ENCODE data around the gene SLC15A5. TPM values are rescaled to one million over a fixed set of nuclear protein-coding genes. Genes with fewer than 3 reads are reported as not detected.

SLC15A5 gene
- total and polyA plus RNA-seq, 4 donors = 0.06 to 0.11 (median 0.09) TPM

DNA sequence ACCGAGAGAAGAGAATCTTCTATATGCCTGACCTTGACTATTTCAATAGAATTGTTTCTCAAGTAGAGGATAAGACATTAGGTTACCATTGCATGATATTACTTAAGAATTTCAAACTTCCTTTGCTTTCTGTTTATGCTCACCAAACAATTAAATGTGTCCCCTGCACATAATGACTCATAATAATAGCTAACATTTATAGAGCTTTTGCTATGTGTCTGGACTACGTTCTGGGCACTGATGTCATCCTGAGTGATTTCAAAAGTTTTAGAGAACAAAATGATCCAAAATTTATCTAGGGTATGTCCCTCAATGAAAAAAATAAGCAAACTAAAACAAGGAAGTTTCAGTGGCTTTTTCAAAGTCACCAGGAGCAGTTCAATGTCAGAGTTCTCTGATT, 38.8 kb downstream of the SLC15A5 start:
- no peaks in the 10 kb centered on the region for H3K4me1 ChIP-seq (ENCODE audit: control insufficient read depth, insufficient read depth, low read length)
- H3K36me3 ChIP-seq (ENCODE audit: control insufficient read depth, insufficient read depth, low read length) = no peaks in the 10 kb centered on the region
- no peak overlapping the region for H3K4me3 ChIP-seq (ENCODE audit: low read depth, low read length)
- H3K27me3 ChIP-seq (ENCODE audit: control insufficient read depth, insufficient read depth, low read length) = no peaks in the 10 kb centered on the region
- no peaks in the 10 kb centered on the region for H3K9me3 ChIP-seq (ENCODE audit: control insufficient read depth, insufficient read depth, low read length)
- H3K27ac ChIP-seq (ENCODE audit: low read depth, low read length) = no peak overlapping the region
- WGBS (ENCODE audit: insufficient coverage) = no CpG with 5 or more reads among the region's 2 CpGs
- no peak for DNase-seq (ENCODE audit: low read depth in 4 of 6, low spot score in 6 of 6)

DNA sequence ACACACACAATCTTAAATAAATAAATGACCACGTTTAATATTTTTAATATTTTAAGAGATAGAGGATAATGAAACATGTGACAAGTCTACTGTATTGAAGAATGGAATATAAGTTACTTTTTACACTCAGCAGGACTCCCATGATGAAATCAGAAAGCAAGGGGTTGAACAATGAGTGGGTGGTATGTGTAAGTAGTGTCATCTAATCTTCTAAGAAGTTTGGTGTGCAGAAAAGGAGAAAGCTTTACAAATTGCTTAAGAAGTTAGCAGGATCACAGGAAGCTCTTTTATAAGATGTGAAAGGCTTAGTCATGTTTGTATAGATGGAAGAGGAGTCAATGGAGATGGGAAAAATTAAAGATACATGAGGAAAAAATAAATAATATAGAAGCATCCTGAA, 47.8 kb downstream of the SLC15A5 start:
- no peaks in the 10 kb centered on the region for H3K4me1 ChIP-seq (ENCODE audit: control insufficient read depth, insufficient read depth, low read length)
- no CpG with 5 or more reads among the region's 1 CpG for WGBS (ENCODE audit: insufficient coverage)

DNA sequence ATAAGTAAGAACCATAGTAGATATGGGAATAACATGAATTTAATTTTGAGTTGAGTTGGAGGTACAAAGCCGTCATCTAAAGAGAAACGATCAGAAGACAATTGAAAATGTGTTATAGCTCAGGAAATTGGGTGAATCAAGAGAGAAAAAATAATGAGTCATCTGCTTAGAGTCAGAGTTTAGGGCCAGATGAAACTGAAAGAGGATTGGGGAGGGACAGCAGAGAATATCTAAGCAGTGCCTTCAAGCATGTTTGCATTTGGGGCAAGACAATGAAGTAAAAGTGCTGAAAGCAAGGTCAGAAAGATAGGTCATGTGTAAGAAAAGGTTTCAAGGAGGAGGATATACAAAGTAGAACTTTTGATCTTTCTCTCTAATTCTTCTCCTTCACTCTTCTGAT, 49.4 kb downstream of the SLC15A5 start:
- no peaks in the 10 kb centered on the region for H3K4me1 ChIP-seq (ENCODE audit: control insufficient read depth, insufficient read depth, low read length)
- H3K36me3 ChIP-seq (ENCODE audit: control insufficient read depth, insufficient read depth, low read length) = no peaks in the 10 kb centered on the region
- no peak overlapping the region for H3K27ac ChIP-seq (ENCODE audit: low read depth, low read length)
- no peak overlapping the region for H3K4me3 ChIP-seq (ENCODE audit: low read depth, low read length)
- WGBS (ENCODE audit: insufficient coverage) = 94% methylated on average over 2 of the region's 2 CpGs
- no peaks in the 10 kb centered on the region for H3K9me3 ChIP-seq (ENCODE audit: control insufficient read depth, insufficient read depth, low read length)
- no peaks in the 10 kb centered on the region for H3K27me3 ChIP-seq (ENCODE audit: control insufficient read depth, insufficient read depth, low read length)
- no peak for DNase-seq (ENCODE audit: low read depth in 4 of 6, low spot score in 6 of 6)

More for the DNA sequence above, 47.8 kb downstream of the SLC15A5 start:
- Histone ChIP-seq H3K9me3 (ENCODE audit: control insufficient read depth, insufficient read depth, low read length) (no peaks in the 10 kb centered on the region), H3K36me3 (ENCODE audit: control insufficient read depth, insufficient read depth, low read length) (no peaks in the 10 kb centered on the region), H3K27me3 (ENCODE audit: control insufficient read depth, insufficient read depth, low read length) (no peaks in the 10 kb centered on the region), H3K27ac (ENCODE audit: low read depth, low read length) (no peak overlapping the region), H3K4me3 (ENCODE audit: low read depth, low read length) (no peak overlapping the region)
- DNase-seq (ENCODE audit: low read depth in 4 of 6, low spot score in 6 of 6) = no peak

DNA sequence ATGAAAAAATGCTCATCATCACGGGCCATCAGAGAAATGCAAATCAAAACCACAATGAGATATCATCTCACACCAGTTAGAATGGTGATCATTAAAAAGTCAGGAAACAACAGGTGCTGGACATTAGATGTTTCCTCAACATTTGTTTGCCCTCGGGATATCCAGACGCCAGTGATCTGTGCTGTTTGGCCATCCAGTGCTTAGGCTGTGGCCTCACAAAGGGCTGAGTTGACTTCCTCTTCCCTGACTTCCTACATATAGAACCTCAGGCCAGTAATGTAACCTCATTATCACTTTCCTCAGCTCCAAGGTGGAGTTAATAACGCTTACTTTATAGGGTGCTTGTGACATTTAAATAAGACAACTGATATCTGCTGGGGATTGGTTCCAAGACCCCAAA, 51.8 kb downstream of the SLC15A5 start:
- no peak for DNase-seq (ENCODE audit: low read depth in 4 of 6, low spot score in 6 of 6)
- H3K4me3 ChIP-seq (ENCODE audit: low read depth, low read length) = no peak overlapping the region
- H3K27me3 ChIP-seq (ENCODE audit: control insufficient read depth, insufficient read depth, low read length) = no peaks in the 10 kb centered on the region
- H3K4me1 ChIP-seq (ENCODE audit: control insufficient read depth, insufficient read depth, low read length) = no peaks in the 10 kb centered on the region
- 81% methylated on average over 2 of the region's 4 CpGs for WGBS (ENCODE audit: insufficient coverage)
- no peaks in the 10 kb centered on the region for H3K36me3 ChIP-seq (ENCODE audit: control insufficient read depth, insufficient read depth, low read length)
- no peaks in the 10 kb centered on the region for H3K9me3 ChIP-seq (ENCODE audit: control insufficient read depth, insufficient read depth, low read length)
- no peak overlapping the region for H3K27ac ChIP-seq (ENCODE audit: low read depth, low read length)

DNA sequence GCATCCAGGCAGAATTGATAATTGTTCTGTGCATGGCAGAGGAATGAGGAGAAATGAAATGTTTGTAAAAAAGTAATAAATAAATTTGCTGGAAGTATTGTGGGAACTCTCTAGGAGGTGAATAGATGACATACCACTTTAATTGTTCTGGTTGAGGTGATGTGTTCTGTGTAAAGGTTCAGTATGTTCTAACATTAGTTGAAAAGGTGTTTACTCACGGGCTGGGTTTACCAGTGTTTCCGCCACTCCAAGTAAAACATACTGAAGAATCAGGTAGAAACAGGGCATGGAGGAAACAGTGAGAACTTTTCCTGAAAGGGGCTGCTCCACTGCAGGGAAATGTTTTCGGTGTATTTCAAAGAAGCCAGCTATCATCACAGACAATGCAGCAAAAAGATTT, 53.3 kb downstream of the SLC15A5 start:
- no peaks in the 10 kb centered on the region for H3K9me3 ChIP-seq (ENCODE audit: control insufficient read depth, insufficient read depth, low read length)
- 93% methylated on average over 2 of the region's 3 CpGs for WGBS (ENCODE audit: insufficient coverage)

DNA sequence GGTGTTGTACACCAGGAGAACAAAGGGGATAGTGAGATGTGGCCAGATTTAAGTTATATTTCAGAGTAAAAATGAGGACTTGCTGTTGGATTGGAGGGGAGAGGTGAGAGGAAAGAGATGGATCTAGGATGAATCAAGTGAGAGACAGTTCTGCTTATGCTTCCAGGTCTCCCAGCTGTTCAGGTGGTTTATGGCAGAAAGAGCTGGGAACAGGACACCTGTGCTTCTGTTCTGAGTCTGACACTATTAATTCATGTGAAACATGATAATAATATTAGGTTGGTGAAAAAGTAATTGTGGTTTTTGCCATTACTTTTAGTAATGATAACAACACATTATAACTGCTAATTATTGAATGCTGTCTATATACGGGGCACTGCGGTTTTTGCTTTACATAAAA, 55.7 kb downstream of the SLC15A5 start:
- Histone ChIP-seq H3K4me1 (ENCODE audit: control insufficient read depth, insufficient read depth, low read length) (no peaks in the 10 kb centered on the region), H3K27me3 (ENCODE audit: control insufficient read depth, insufficient read depth, low read length) (no peaks in the 10 kb centered on the region), H3K27ac (ENCODE audit: low read depth, low read length) (no peak overlapping the region), H3K9me3 (ENCODE audit: control insufficient read depth, insufficient read depth, low read length) (no peaks in the 10 kb centered on the region), H3K4me3 (ENCODE audit: low read depth, low read length) (no peak overlapping the region), H3K36me3 (ENCODE audit: control insufficient read depth, insufficient read depth, low read length) (no peaks in the 10 kb centered on the region)
- whole genome bisulfite sequencing (ENCODE audit: insufficient coverage) = no CpG with 5 or more reads among the region's 2 CpGs
- no peak for DNase-seq (ENCODE audit: low read depth in 4 of 6, low spot score in 6 of 6)

More for the DNA sequence above, 53.3 kb downstream of the SLC15A5 start:
- no peaks in the 10 kb centered on the region for H3K36me3 ChIP-seq (ENCODE audit: control insufficient read depth, insufficient read depth, low read length)
- H3K27me3 ChIP-seq (ENCODE audit: control insufficient read depth, insufficient read depth, low read length) = no peaks in the 10 kb centered on the region
- H3K4me1 ChIP-seq (ENCODE audit: control insufficient read depth, insufficient read depth, low read length) = no peaks in the 10 kb centered on the region
- no peak overlapping the region for H3K27ac ChIP-seq (ENCODE audit: low read depth, low read length)
- H3K4me3 ChIP-seq (ENCODE audit: low read depth, low read length) = no peak overlapping the region
- DNase-seq (ENCODE audit: low read depth in 4 of 6, low spot score in 6 of 6) = no peak

DNA sequence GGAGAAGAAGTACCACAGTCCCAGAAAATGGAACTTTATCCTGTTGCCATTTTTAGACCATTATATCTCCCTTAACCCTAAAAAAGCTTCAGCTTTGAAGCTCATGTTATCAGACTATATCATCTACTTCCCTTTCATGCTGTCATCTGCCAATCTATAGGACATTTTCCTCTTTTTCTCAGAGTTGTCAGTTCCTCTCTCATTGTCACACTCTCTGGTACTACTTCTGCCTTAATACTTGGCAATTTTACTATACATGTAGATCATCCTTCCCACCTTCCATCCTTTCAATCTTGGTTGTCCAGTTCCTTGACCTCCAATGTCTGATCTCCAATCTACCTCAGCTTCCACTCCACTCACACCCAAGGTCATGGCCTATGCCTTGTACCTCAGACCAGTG, 57.4 kb downstream of the SLC15A5 start:
- no peak for DNase-seq (ENCODE audit: low read depth in 4 of 6, low spot score in 6 of 6)
- Histone ChIP-seq H3K27ac (ENCODE audit: low read depth, low read length) (no peak overlapping the region), H3K4me3 (ENCODE audit: low read depth, low read length) (no peak overlapping the region), H3K4me1 (ENCODE audit: control insufficient read depth, insufficient read depth, low read length) (no peaks in the 10 kb centered on the region), H3K36me3 (ENCODE audit: control insufficient read depth, insufficient read depth, low read length) (no peaks in the 10 kb centered on the region), H3K9me3 (ENCODE audit: control insufficient read depth, insufficient read depth, low read length) (no peaks in the 10 kb centered on the region), H3K27me3 (ENCODE audit: control insufficient read depth, insufficient read depth, low read length) (no peaks in the 10 kb centered on the region)

DNA sequence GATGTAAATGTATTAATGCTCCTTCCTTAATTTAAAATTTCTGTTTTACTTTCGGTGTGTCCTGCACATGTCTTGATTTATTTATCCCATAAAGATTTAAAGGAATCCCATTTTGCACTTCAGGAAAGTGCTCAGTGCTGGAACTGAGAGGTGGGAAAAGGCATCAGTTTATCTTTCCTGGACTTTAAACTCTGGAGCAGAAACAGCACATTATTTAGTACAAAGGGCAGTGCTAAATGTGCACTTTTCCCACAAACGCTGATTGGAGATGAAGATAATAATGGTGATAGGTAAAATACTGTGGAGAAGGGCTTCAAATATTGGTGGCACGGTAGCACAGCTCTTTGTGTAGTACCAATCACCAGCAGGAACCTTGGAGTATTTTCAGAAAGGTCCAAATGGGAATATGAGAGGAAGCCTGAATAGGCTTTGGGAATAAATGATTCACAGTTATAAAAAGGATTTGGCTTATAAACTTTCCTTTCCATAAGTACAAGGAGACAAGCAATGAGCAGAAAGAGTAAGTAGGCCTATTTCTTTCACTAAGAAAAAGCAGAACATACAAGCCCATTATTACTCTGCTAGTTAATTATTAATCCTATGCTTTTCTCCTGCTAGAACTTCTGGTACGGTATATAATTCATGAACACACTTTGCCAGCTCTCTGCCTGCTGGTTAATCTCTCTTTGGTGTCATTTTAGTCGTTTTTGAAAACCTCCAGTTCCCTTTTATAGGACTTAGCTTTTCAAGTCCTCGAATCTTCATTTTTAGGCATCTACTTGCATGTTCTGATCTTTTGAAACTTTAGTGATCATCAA, 58.3 kb downstream of the SLC15A5 start:
- H3K9me3 ChIP-seq (ENCODE audit: control insufficient read depth, insufficient read depth, low read length) = no peaks in the 10 kb centered on the region
- no peak overlapping the region for H3K4me3 ChIP-seq (ENCODE audit: low read depth, low read length)
- no peaks in the 10 kb centered on the region for H3K27me3 ChIP-seq (ENCODE audit: control insufficient read depth, insufficient read depth, low read length)
- WGBS (ENCODE audit: insufficient coverage) = 64% methylated on average over 3 of the region's 6 CpGs
- H3K4me1 ChIP-seq (ENCODE audit: control insufficient read depth, insufficient read depth, low read length) = no peaks in the 10 kb centered on the region
- no peaks in the 10 kb centered on the region for H3K36me3 ChIP-seq (ENCODE audit: control insufficient read depth, insufficient read depth, low read length)
- no peak overlapping the region for H3K27ac ChIP-seq (ENCODE audit: low read depth, low read length)
- DNase-seq (ENCODE audit: low read depth in 4 of 6, low spot score in 6 of 6) = peak in 1 of 6 donors; percentile 61

DNA sequence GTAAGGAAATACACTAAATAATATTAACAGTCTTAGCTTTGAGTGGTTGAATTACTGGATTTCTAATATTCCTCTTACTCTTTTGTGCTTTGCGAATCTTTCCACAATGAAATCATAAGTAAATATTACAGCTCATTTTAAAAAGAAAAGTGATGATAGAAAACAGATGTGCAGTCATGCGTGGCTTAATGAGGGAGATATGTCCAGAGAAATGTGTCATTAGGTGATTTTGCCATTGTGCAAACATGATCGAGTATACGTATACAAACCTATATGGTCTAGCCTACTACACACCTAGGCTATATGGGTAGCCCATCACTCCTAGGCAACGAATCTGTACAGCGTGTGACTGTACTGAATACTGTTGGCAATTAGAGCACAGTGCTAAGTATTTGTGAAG, 59.3 kb downstream of the SLC15A5 start:
- H3K4me3 ChIP-seq (ENCODE audit: low read depth, low read length) = no peak overlapping the region
- no peaks in the 10 kb centered on the region for H3K36me3 ChIP-seq (ENCODE audit: control insufficient read depth, insufficient read depth, low read length)
- H3K27me3 ChIP-seq (ENCODE audit: control insufficient read depth, insufficient read depth, low read length) = no peaks in the 10 kb centered on the region
- H3K9me3 ChIP-seq (ENCODE audit: control insufficient read depth, insufficient read depth, low read length) = no peaks in the 10 kb centered on the region
- no peak for DNase-seq (ENCODE audit: low read depth in 4 of 6, low spot score in 6 of 6)
- H3K4me1 ChIP-seq (ENCODE audit: control insufficient read depth, insufficient read depth, low read length) = no peaks in the 10 kb centered on the region
- no peak overlapping the region for H3K27ac ChIP-seq (ENCODE audit: low read depth, low read length)
- no CpG with 5 or more reads among the region's 6 CpGs for WGBS (ENCODE audit: insufficient coverage)

DNA sequence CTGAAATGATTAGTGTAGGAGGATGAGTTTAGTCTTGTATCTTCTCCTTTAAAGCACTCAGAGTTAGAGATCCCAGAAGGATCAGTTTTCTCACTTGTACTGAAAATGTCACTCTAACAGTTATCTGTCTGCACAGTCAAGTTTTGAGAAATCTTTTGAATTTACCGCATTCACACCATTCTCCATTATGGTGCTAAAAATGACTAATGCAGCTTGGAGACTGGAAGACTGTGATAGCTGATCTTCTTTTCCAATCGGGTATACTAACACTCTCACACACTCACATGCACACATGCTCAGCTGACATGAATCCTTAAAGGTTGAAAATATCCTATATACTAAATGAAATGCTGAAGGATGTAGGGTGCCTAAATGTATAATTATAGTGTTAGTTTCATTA, 65.8 kb downstream of the SLC15A5 start:
- DNase-seq (ENCODE audit: low read depth in 4 of 6, low spot score in 6 of 6) = peak in 1 of 6 donors; percentile 34
- no peaks in the 10 kb centered on the region for H3K9me3 ChIP-seq (ENCODE audit: control insufficient read depth, insufficient read depth, low read length)
- no peaks in the 10 kb centered on the region for H3K27me3 ChIP-seq (ENCODE audit: control insufficient read depth, insufficient read depth, low read length)
- H3K4me3 ChIP-seq (ENCODE audit: low read depth, low read length) = no peak overlapping the region
- WGBS (ENCODE audit: insufficient coverage) = no CpG with 5 or more reads among the region's 2 CpGs
- H3K27ac ChIP-seq (ENCODE audit: low read depth, low read length) = no peak overlapping the region
- no peaks in the 10 kb centered on the region for H3K4me1 ChIP-seq (ENCODE audit: control insufficient read depth, insufficient read depth, low read length)
- no peaks in the 10 kb centered on the region for H3K36me3 ChIP-seq (ENCODE audit: control insufficient read depth, insufficient read depth, low read length)
